Measurements from ENCODE around the gene FAAP100.

FAAP100 gene

DNA sequence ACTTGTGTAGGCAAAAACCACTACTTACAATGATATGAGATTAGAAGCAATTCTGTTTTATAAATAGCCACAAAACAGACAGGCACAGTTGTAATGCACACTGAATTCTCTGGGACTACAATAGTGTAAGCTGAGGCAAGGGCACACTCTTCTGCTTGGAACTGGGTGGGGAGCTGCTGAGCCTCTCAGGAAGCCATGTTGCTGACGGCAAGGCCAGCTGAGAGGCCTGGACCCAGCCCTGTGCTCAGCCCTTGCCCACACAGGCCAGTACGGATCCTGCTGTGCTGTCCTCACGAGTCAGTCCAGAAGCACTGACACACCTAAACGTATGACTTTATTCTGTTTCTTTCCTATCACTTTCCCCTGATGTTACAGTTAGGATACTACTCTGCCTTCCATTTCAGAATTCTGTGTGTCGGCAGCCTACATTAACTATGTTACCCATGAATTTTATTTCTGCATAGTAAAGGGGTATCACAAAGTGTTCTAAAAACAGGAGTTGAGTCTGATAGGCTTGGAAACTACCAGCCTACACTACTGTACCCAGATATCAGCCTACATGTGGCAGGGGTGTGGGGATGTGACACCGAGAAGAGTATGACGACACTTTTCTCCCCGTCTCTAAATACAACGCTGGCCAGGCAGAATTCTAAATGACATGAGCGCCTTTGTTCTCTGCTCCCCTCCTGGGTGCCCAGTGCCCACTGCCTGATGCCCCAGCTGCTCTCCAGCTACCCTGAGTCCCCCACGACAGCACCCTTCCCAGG lies 41.1 kb upstream of the FAAP100 start:
- TF ChIP-seq TAF1 (IDR thresholded peaks at IDR 0.05; ENCODE audit: borderline replicate concordance, insufficient read depth, low read length) (no peak), FOXP2 (optimal IDR thresholded peaks at IDR 0.05; ENCODE audit: borderline replicate concordance, extremely low read depth, extremely low read length, insufficient read depth) (no peak), SIN3A (IDR thresholded peaks at IDR 0.05; ENCODE audit: borderline replicate concordance, insufficient read depth, low read length) (no peak), POLR2AphosphoS5 (IDR thresholded peaks at IDR 0.05; ENCODE audit: low read depth, low read length) (no peak)
- TF ChIP-seq, protein P1, sequence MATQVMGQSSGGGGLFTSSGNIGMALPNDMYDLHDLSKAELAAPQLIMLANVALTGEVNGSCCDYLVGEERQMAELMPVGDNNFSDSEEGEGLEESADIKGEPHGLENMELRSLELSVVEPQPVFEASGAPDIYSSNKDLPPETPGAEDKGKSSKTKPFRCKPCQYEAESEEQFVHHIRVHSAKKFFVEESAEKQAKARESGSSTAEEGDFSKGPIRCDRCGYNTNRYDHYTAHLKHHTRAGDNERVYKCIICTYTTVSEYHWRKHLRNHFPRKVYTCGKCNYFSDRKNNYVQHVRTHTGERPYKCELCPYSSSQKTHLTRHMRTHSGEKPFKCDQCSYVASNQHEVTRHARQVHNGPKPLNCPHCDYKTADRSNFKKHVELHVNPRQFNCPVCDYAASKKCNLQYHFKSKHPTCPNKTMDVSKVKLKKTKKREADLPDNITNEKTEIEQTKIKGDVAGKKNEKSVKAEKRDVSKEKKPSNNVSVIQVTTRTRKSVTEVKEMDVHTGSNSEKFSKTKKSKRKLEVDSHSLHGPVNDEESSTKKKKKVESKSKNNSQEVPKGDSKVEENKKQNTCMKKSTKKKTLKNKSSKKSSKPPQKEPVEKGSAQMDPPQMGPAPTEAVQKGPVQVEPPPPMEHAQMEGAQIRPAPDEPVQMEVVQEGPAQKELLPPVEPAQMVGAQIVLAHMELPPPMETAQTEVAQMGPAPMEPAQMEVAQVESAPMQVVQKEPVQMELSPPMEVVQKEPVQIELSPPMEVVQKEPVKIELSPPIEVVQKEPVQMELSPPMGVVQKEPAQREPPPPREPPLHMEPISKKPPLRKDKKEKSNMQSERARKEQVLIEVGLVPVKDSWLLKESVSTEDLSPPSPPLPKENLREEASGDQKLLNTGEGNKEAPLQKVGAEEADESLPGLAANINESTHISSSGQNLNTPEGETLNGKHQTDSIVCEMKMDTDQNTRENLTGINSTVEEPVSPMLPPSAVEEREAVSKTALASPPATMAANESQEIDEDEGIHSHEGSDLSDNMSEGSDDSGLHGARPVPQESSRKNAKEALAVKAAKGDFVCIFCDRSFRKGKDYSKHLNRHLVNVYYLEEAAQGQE (IDR thresholded peaks at IDR 0.05; ENCODE audit: insufficient read depth in 1 of 2, low read depth in 2 of 2, low read length in 2 of 2): no peak

DNA sequence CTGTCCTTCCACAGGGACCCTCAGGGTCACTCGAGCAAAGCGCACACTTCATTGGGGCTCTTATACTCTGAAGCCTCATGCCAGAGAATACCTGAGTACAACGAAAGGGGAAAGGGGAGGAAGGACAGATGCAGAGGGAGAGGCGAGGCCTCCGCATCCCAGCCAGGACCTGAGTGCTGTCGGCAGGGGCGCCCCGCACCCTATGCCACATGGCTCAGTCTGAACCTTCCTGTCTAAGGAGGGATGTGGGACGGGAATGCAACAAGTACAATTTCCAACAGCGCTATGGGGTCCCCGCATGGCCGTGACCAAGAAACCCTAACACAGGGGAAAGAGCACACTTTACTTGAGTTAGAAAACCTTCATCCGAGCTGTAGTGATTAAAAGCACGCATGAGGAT lies 39.8 kb upstream of the FAAP100 start:
- TF ChIP-seq SIN3A (IDR thresholded peaks at IDR 0.05; ENCODE audit: borderline replicate concordance, insufficient read depth, low read length): no peak
- no peak for TF ChIP-seq POLR2AphosphoS5 (IDR thresholded peaks at IDR 0.05; ENCODE audit: low read depth, low read length)
- TF ChIP-seq, protein P1 (IDR thresholded peaks at IDR 0.05; ENCODE audit: insufficient read depth in 1 of 2, low read depth in 2 of 2, low read length in 2 of 2): no peak
- no peak for TF ChIP-seq TAF1 (IDR thresholded peaks at IDR 0.05; ENCODE audit: borderline replicate concordance, insufficient read depth, low read length)
- TF ChIP-seq FOXP2 (optimal IDR thresholded peaks at IDR 0.05; ENCODE audit: borderline replicate concordance, extremely low read depth, extremely low read length, insufficient read depth): no peak

DNA sequence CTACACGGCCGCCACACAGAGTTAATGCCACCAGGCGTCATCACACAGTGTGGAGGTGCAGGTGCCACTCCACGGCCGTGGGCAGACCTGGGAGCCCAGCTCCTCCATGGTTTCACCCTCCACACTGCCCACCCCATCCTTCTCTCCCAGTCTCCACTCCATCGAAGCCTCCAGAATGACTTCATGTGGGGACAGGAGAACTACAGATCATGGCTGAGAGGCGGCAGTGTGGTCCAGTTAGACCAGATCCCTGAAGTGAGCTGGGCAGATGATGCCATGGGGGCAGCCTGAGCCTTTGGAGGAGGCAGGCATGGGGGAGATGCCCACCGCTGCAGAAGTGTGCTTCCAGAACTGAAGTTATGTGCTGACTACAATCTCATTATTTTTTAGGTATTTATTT lies 38.0 kb upstream of the FAAP100 start:
- TF ChIP-seq TAF1 (IDR thresholded peaks at IDR 0.05; ENCODE audit: borderline replicate concordance, insufficient read depth, low read length) (no peak), POLR2AphosphoS5 (IDR thresholded peaks at IDR 0.05; ENCODE audit: low read depth, low read length) (no peak), FOXP2 (optimal IDR thresholded peaks at IDR 0.05; ENCODE audit: borderline replicate concordance, extremely low read depth, extremely low read length, insufficient read depth) (no peak), SIN3A (IDR thresholded peaks at IDR 0.05; ENCODE audit: borderline replicate concordance, insufficient read depth, low read length) (no peak)
- TF ChIP-seq, protein P1 (IDR thresholded peaks at IDR 0.05; ENCODE audit: insufficient read depth in 1 of 2, low read depth in 2 of 2, low read length in 2 of 2): no peak

DNA sequence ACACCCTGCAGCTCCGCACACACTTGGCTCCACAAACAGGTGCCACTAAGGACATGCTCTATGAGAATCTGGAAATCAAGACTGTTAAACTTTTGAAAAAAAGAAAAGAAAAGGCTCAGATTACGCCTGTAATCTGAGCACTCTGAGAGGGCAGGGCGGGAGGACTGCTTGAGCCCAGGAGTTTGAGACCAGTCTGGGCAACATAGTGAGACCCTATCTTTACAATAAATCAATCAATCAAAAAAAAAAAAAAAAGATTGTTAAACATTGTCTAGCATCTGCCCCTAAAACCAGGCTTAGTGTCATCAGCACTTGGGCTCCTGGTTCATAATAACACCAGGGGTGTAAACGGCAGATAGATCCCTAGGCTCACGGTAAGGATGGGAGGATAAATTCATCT lies 37.5 kb upstream of the FAAP100 start:
- TF ChIP-seq TAF1 (IDR thresholded peaks at IDR 0.05; ENCODE audit: borderline replicate concordance, insufficient read depth, low read length) (no peak), FOXP2 (optimal IDR thresholded peaks at IDR 0.05; ENCODE audit: borderline replicate concordance, extremely low read depth, extremely low read length, insufficient read depth) (no peak), POLR2AphosphoS5 (IDR thresholded peaks at IDR 0.05; ENCODE audit: low read depth, low read length) (no peak), SIN3A (IDR thresholded peaks at IDR 0.05; ENCODE audit: borderline replicate concordance, insufficient read depth, low read length) (no peak)
- TF ChIP-seq, protein P1 (IDR thresholded peaks at IDR 0.05; ENCODE audit: insufficient read depth in 1 of 2, low read depth in 2 of 2, low read length in 2 of 2): no peak
